BLaER1 treated with 17β-estradiol and CSF1 and Interleukin-3, amounts not matched to agents 10 nM and 100 nM (cell line): ENCODE data around the gene SGSM1.
A peak's percentile ranks its signal among the peaks of the same experiment; 100 is the strongest.

Experiments
- H3K27ac ChIP-seq, 11 experiments: shearing (Covaris generic); formaldehyde crosslinking; 2 replicates each; pipeline ENCODE4 v1.8.1; 2022
- H3K27me3 ChIP-seq, 11 experiments: shearing (Covaris generic); formaldehyde crosslinking; 2 replicates each; pipeline ENCODE4 v1.8.1; 2022
- H3K36me3 ChIP-seq, 11 experiments: shearing (Covaris generic); formaldehyde crosslinking; 2 replicates each; pipeline ENCODE4 v1.8.1; 2022
- H3K4me1 ChIP-seq, 10 experiments: shearing (Covaris generic); formaldehyde crosslinking; 2 replicates each; pipeline ENCODE4 v1.8.1; 2022
- H3K4me2 ChIP-seq, 11 experiments: shearing (Covaris generic); formaldehyde crosslinking; 2 replicates each; pipeline ENCODE4 v1.8.1; 2022
- H3K4me3 ChIP-seq, 10 experiments: shearing (Covaris generic); formaldehyde crosslinking; 2 replicates each; pipeline ENCODE4 v1.8.1; 2022
- H3K9ac ChIP-seq, 11 experiments: shearing (Covaris generic); formaldehyde crosslinking; 2 replicates each; pipeline ENCODE4 v1.8.1; 2022
- H3K9me3 ChIP-seq, 11 experiments: shearing (Covaris generic); formaldehyde crosslinking; replicated peaks in 1 of 11; 2 replicates each; pipeline ENCODE4 v1.8.1; 2022
- H4K20me1 ChIP-seq, 11 experiments: shearing (Covaris generic); formaldehyde crosslinking; 2 replicates each; pipeline ENCODE4 v1.8.1; 2022
- Cebpa-rat ChIP-seq, 11 experiments: shearing (Covaris generic); IDR thresholded peaks; 2 replicates each; pipeline ENCODE4 v1.8.1; 2022

The SGSM1 gene

DNA sequence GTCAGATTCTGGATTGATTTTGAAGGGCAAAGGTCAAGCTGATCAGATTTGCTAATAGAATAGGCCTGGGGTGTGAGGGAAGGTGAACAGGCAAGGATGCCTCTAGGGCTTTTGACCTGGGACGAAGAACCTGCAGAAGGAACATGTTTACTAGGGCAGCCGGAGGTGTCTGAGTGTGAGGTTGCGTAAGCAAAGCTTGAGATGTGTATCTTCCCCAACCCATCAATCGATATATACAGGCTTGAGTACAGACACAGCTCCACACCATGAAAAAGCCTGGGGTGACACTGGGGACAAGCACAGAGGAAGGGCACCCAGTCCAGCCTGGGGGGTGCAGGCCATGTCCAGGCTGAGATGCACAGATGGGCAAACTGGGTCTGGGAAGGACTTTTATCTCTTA lies 139.4 kb downstream of the SGSM1 start:
- no peak overlapping the region for H3K27ac ChIP-seq
- no peaks in the 10 kb centered on the region for H3K9me3 ChIP-seq
- H3K4me3 ChIP-seq: no peak overlapping the region
- H3K4me1 ChIP-seq: peaks cover 6 to 14% (median 10%) of the 10 kb centered on the region in 10 experiments; a peak in 17 of 20 replicates
- H3K27me3 ChIP-seq: no peaks in the 10 kb centered on the region
- no peaks in the 10 kb centered on the region; a peak in 1 of 22 replicates for H4K20me1 ChIP-seq
- no peak overlapping the region for H3K9ac ChIP-seq
- H3K4me2 ChIP-seq: no peak overlapping the region
- H3K36me3 ChIP-seq: no peaks in the 10 kb centered on the region
- no peak for TF ChIP-seq Cebpa-rat (IDR thresholded peaks at IDR 0.05)

- Histone ChIP-seq H3K9ac (no peak overlapping the region), H4K20me1 (no peaks in the 10 kb centered on the region; a peak in 1 of 22 replicates), H3K36me3 (no peaks in the 10 kb centered on the region), H3K4me3 (no peak overlapping the region), H3K27ac (no peak overlapping the region), H3K27me3 (peaks cover 0 to 2% (median 0%) of the 10 kb centered on the region in 11 experiments; a peak in 4 of 22 replicates), H3K4me2 (no peak overlapping the region), H3K9me3 (no peaks in the 10 kb centered on the region), H3K4me1 (peaks cover 6 to 19% (median 11%) of the 10 kb centered on the region in 10 experiments; a peak in 17 of 20 replicates)
- TF ChIP-seq Cebpa-rat (IDR thresholded peaks at IDR 0.05): no peak
These were observed 141.4 kb downstream of the SGSM1 start for GRCh38 chr22:24947383-24947782.

DNA sequence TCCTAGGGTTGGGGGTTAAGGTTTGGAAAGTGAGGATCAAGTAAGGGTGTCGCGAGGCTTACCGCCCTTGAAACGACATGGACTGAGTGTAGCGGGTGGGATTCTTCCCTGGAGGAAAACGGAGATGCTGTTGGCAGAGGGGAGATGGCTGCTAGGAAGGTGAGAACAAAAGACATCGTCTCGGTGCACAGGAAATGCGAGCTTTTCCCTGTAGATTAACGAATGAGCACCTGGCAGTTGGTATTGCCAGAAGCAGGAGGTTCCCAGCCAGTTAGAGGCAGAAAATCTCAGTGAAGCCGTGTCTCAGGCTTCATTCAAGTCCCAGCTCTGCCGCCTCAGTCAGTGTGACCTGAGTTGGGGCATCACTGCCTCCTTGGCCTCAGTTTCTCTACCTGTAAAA lies 141.9 kb downstream of the SGSM1 start:
- H3K9me3 ChIP-seq: no peaks in the 10 kb centered on the region
- H3K4me1 ChIP-seq: peaks cover 6 to 21% (median 13%) of the 10 kb centered on the region in 10 experiments; a peak in 19 of 20 replicates
- H3K4me2 ChIP-seq: no peak overlapping the region
- no peak for TF ChIP-seq Cebpa-rat (IDR thresholded peaks at IDR 0.05)
- H3K27ac ChIP-seq: no peak overlapping the region
- peaks cover 3 to 7% (median 4%) of the 10 kb centered on the region in 11 experiments; a peak in 21 of 22 replicates for H3K27me3 ChIP-seq
- no peak overlapping the region for H3K9ac ChIP-seq
- no peaks in the 10 kb centered on the region for H3K36me3 ChIP-seq
- no peak overlapping the region for H3K4me3 ChIP-seq
- peaks cover 0 to 2% (median 0%) of the 10 kb centered on the region in 11 experiments; a peak in 4 of 22 replicates for H4K20me1 ChIP-seq

- Histone ChIP-seq H3K4me2 (no peak overlapping the region), H3K4me1 (peaks cover 11 to 28% (median 16%) of the 10 kb centered on the region in 10 experiments; a peak in 19 of 20 replicates), H3K27ac (no peak overlapping the region), H3K4me3 (no peak overlapping the region), H3K36me3 (no peaks in the 10 kb centered on the region), H3K9me3 (no peaks in the 10 kb centered on the region), H3K27me3 (peaks cover 10 to 14% (median 11%) of the 10 kb centered on the region in 11 experiments; a peak in 21 of 22 replicates), H4K20me1 (peaks cover 0 to 6% (median 2%) of the 10 kb centered on the region in 11 experiments; a peak in 5 of 22 replicates), H3K9ac (no peak overlapping the region)
- TF ChIP-seq Cebpa-rat (IDR thresholded peaks at IDR 0.05): no peak
These were observed 142.6 kb downstream of the SGSM1 start for GRCh38 chr22:24948356-24949202.

GRCh38 chr22:24950272-24950902 lies 144.4 kb downstream of the SGSM1 start:
- H4K20me1 ChIP-seq: peaks cover 0 to 15% (median 5%) of the 10 kb centered on the region in 11 experiments; a peak in 7 of 22 replicates
- H3K27ac ChIP-seq: no peak overlapping the region
- H3K9ac ChIP-seq: no peak overlapping the region
- peaks cover 11 to 29% (median 16%) of the 10 kb centered on the region in 10 experiments; a peak in 19 of 20 replicates for H3K4me1 ChIP-seq
- peaks cover 12 to 28% (median 18%) of the 10 kb centered on the region in 11 experiments; a peak in 21 of 22 replicates for H3K27me3 ChIP-seq
- H3K36me3 ChIP-seq: no peaks in the 10 kb centered on the region
- no peak for TF ChIP-seq Cebpa-rat (IDR thresholded peaks at IDR 0.05)
- H3K9me3 ChIP-seq: no peaks in the 10 kb centered on the region
- H3K4me2 ChIP-seq: no peak overlapping the region
- no peak overlapping the region for H3K4me3 ChIP-seq

- no peak for TF ChIP-seq Cebpa-rat (IDR thresholded peaks at IDR 0.05)
- Histone ChIP-seq H3K9me3 (no peaks in the 10 kb centered on the region), H3K27ac (peak within 1 kb of the TSS in 4 of 11 experiments; percentile 35 to 65 (median 44); a peak in 7 of 22 replicates), H3K4me1 (peaks cover 0 to 16% (median 7%) of the 10 kb centered on the region in 10 experiments; a peak in 11 of 20 replicates), H3K4me2 (peak within 1 kb of the TSS; percentile 86 to 98 (median 96)), H4K20me1 (peaks cover 0 to 15% (median 5%) of the 10 kb centered on the region in 11 experiments; a peak in 7 of 22 replicates), H3K36me3 (no peaks in the 10 kb centered on the region), H3K27me3 (peaks cover 12 to 28% (median 18%) of the 10 kb centered on the region in 11 experiments; a peak in 21 of 22 replicates), H3K9ac (peak within 1 kb of the TSS; percentile 51 to 74 (median 69)), H3K4me3 (peak within 1 kb of the TSS; percentile 61 to 77 (median 68))
These were observed 146.2 kb downstream of the SGSM1 start, which contains the start of gene KIAA1671 for GRCh38 chr22:24951942-24952836. KIAA1671 (plus strand) TSS chr22:24952716; CDS start chr22:25028000, 75,284 bp downstream.

DNA sequence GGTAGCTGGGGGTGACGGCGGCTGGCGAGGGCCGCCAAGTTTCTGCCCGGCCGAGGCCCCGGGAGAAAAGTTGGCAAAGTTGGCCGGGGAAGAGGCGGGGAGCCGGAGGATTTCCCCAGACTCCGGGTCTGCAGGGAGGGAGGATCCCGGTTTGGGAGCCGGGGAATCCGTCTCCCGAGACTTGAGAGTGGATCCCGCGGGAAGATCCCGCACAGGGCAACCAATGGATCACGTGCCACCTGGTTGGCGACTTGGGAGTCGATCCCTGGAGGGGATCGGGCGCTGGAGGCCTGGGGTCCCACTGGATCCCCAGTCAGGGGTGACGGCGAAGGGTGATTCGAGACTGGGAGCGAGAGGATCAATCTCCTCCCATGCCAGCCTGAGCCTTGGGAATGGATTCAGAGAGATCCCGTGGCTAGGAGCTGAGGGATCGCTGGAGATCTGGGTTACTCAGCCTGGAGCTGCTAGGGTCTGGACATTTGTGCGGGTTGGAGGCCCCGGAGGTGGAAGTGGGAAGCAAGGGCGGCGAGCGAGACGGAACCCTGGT lies 146.9 kb downstream of the SGSM1 start:
- H3K9ac ChIP-seq: peak overlapping the region; percentile 51 to 74 (median 69); a peak in 21 of 22 replicates
- H3K36me3 ChIP-seq: no peaks in the 10 kb centered on the region
- H3K27ac ChIP-seq: peak overlapping the region in 1 of 11 experiments; percentile 65; a peak in 2 of 22 replicates
- TF ChIP-seq Cebpa-rat (IDR thresholded peaks at IDR 0.05): no peak
- H4K20me1 ChIP-seq: peaks cover 0 to 15% (median 5%) of the 10 kb centered on the region in 11 experiments; a peak in 7 of 22 replicates
- peaks cover 12 to 28% (median 18%) of the 10 kb centered on the region in 11 experiments; a peak in 21 of 22 replicates for H3K27me3 ChIP-seq
- H3K4me1 ChIP-seq: peaks cover 0 to 16% (median 7%) of the 10 kb centered on the region in 10 experiments; a peak in 11 of 20 replicates
- peak overlapping the region; percentile 61 to 77 (median 68) for H3K4me3 ChIP-seq
- peak overlapping the region; percentile 86 to 98 (median 96) for H3K4me2 ChIP-seq
- H3K9me3 ChIP-seq: no peaks in the 10 kb centered on the region
